Measurements from ENCODE around the gene SRRM4. TPM values are rescaled to one million over a fixed set of nuclear protein-coding genes. Genes with fewer than 3 reads are reported as not detected.
A peak's percentile ranks its signal among the peaks of the same experiment; 100 is the strongest.

SRRM4 gene
- total RNA-seq, 1 experiment from 2014 or later = 0.02 TPM

DNA sequence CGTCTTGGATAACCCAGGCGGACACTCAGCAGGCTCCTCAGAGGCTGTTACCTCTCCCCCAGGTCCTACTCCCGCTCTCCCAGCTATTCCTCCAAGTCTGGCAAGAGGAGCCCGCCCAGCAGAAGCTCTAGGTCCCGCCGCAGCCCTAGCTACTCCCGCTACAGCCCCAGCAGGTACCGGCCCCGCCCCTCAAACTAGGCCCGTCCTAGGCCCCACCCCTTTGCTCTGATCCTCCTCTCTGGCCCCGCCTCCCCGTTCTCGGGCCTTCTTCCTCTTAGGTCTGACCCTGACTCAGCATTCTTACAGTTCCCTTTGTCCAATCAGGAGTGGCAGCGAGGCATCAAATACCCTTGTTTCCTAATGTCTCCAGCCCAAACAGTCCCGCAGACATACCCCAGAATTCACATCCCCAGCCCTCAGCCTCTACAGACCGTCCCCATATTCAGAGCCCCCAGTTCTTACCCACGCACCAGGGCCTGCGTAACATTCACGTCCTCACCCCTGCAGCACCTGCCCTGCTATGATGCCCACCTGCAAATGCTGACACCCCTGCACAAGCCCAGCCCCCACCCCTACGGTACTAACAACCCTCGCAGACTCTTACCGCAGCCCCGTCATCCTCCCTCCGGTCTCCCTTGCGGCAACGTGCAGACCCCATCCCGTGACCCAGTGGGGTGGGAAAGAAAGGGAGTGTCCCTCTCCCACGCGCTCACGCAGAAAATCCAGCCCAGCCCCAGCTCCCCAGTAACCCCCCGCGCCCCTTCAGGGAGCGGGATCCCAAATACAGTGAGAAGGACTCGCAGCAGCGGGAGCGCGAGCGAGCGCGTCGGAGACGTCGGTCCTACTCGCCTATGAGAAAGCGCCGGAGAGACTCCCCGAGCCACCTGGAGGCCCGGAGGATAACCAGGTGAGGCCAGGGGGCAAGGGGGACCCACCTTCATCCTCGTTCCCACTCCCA, 172.4 kb downstream of the SRRM4 start:
- no peaks in the 10 kb centered on the region for H3K27me3 ChIP-seq (ENCODE audit: insufficient read depth, low read length)
- peak overlapping the region; percentile 65 for H3K4me2 ChIP-seq (ENCODE audit: low read length)
- peaks cover 12 to 22% of the 10 kb centered on the region in 2 experiments; a peak in 3 of 4 replicates for H3K4me1 ChIP-seq (ENCODE audit: control insufficient read depth in 1 of 2, insufficient read depth in 2 of 2, low read length in 2 of 2)
- intact Hi-C loops (cut with micrococcal nuclease) = no loop called here
- ATAC-seq (peak; percentile 93), DNase-seq (ENCODE audit: low read depth, low spot score) (peak; percentile 68)
- RAD21 ChIA-PET (ENCODE audit: low non-redundant PET in 1 of 2, low total read pairs in 2 of 2, uncharacterized antibody in 2 of 2, unreplicated experiment in 2 of 2) = interaction anchor here in 1 of 2 experiments (0.6 kb wide), 1 partner anchor 1099 kb away, joined by 4 read pairs; no protein-coding TSS in a partner anchor
- CTCF ChIA-PET = interaction anchor here (1.1 kb wide), 1 partner anchor 22 kb away, joined by 3 read pairs; no protein-coding TSS in a partner anchor
- H3K27ac ChIP-seq (ENCODE audit: low read depth, low read length) = peak overlapping the region; percentile 65
- H3K9me3 ChIP-seq (ENCODE audit: control insufficient read depth in 1 of 2, insufficient read depth in 1 of 2, low read depth in 1 of 2, low read length in 2 of 2) = no peaks in the 10 kb centered on the region
- H3K4me3 ChIP-seq (replicated peaks in 1 of 2; ENCODE audit: low read depth in 1 of 2, low read length in 2 of 2) = peak overlapping the region; percentile 17 to 30; a peak in 2 of 4 replicates
- H4K20me1 ChIP-seq (ENCODE audit: insufficient read depth) = no peaks in the 10 kb centered on the region
- no peak for TF ChIP-seq POLR2A (IDR thresholded peaks at IDR 0.05; ENCODE audit: borderline replicate concordance, extremely low read depth, insufficient read depth, insufficient read length)
- TF ChIP-seq JUND (IDR thresholded peaks at IDR 0.05) = no peak
- no peak for TF ChIP-seq SP1 (IDR thresholded peaks at IDR 0.05; ENCODE audit: low read depth)
- no peak for TF ChIP-seq TCF7L2 (IDR thresholded peaks at IDR 0.05; ENCODE audit: borderline replicate concordance, extremely low read depth, insufficient read depth, insufficient read length)
- no peak for TF ChIP-seq EZH2 (IDR thresholded peaks at IDR 0.05)
- 0 out of 2 replicates have a peak, but pooled peaks have one; percentile 24 for TF ChIP-seq POLR2AphosphoS5 (IDR thresholded peaks at IDR 0.05; ENCODE audit: low read depth, low read length)
- TF ChIP-seq FOSL1 (IDR thresholded peaks at IDR 0.05; ENCODE audit: low read depth) = no peak
- TF ChIP-seq, protein P1, sequence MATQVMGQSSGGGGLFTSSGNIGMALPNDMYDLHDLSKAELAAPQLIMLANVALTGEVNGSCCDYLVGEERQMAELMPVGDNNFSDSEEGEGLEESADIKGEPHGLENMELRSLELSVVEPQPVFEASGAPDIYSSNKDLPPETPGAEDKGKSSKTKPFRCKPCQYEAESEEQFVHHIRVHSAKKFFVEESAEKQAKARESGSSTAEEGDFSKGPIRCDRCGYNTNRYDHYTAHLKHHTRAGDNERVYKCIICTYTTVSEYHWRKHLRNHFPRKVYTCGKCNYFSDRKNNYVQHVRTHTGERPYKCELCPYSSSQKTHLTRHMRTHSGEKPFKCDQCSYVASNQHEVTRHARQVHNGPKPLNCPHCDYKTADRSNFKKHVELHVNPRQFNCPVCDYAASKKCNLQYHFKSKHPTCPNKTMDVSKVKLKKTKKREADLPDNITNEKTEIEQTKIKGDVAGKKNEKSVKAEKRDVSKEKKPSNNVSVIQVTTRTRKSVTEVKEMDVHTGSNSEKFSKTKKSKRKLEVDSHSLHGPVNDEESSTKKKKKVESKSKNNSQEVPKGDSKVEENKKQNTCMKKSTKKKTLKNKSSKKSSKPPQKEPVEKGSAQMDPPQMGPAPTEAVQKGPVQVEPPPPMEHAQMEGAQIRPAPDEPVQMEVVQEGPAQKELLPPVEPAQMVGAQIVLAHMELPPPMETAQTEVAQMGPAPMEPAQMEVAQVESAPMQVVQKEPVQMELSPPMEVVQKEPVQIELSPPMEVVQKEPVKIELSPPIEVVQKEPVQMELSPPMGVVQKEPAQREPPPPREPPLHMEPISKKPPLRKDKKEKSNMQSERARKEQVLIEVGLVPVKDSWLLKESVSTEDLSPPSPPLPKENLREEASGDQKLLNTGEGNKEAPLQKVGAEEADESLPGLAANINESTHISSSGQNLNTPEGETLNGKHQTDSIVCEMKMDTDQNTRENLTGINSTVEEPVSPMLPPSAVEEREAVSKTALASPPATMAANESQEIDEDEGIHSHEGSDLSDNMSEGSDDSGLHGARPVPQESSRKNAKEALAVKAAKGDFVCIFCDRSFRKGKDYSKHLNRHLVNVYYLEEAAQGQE (IDR thresholded peaks at IDR 0.05; ENCODE audit: low read depth) = no peak
- H3K79me2 ChIP-seq (ENCODE audit: insufficient read depth, low read length) = no peaks in the 10 kb centered on the region
- no peaks in the 10 kb centered on the region for H3K9me2 ChIP-seq (ENCODE audit: insufficient read depth)
- H3K9ac ChIP-seq (ENCODE audit: low read length) = peak overlapping the region; percentile 30
- no peaks in the 10 kb centered on the region for H3K36me3 ChIP-seq (ENCODE audit: control insufficient read depth in 1 of 2, insufficient read depth in 2 of 2, low read length in 2 of 2)
- POLR2A ChIA-PET = interaction anchor here (1.1 kb wide), 1 partner anchor 25 kb away, joined by 4 read pairs; the partner anchor contains the start of gene HSPB8
- no peak overlapping the region for H2AFZ ChIP-seq (ENCODE audit: low read depth, low read length, poor library complexity, severe bottlenecking)
- no TSS peak for BruUV-seq (replicated peaks)

Measured in HCT116 (cell line).